ENCODE results near the gene HMGN1.

Gene HMGN1

DNA sequence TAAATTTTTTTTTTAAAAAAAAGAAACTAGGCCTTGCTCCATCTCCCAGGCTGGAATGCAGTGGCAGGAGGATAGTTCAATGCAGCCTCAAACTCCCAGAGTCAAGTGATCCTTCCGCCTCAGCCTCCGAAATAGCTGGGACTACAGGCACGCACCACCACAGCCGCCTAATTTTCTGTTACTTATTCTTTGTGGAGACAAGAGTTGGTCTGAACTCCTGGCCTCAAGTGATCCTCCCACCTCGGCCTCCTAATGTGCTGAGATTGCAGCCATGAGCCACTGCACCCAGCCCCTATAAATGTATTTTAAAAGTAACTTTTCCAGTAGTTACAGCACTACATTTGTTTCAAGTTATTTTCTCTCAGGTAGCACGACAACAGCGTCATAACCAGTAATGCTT is 37.7 kb downstream of the HMGN1 start:
- no peak for DNase-seq (ENCODE audit: low read depth in 4 of 4, low spot score in 1 of 4)

- no peak for DNase-seq (ENCODE audit: low read depth in 4 of 4, low spot score in 1 of 4)
Observed at GRCh38 chr21:39307466-39307865, 41.4 kb downstream of the HMGN1 start.

GRCh38 chr21:39300587-39300986 is 48.3 kb downstream of the HMGN1 start:
- no peak for DNase-seq (ENCODE audit: low read depth in 4 of 4, low spot score in 1 of 4)

DNA sequence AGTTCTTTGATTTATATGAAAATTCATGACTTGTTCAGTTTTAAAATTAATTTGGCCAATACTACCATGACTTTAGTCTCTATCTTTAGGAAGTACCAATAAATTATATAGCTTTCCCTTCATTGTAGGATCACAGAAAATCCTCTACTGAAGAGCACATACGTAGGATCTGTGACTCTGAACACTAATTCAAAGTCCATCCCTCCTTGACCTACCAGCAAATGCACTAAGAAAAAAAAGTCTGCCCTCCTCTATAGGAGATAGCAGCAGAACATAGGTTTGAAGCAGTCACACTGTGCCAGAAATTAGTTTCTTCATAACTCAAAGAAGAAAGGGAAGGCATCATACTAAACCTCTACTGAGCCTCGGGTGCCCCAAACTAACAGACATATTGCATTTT is 52.0 kb downstream of the HMGN1 start:
- no peak for DNase-seq (ENCODE audit: low read depth in 4 of 4, low spot score in 1 of 4)
